ENCODE results near the gene TMEM91.

The TMEM91 gene

GRCh38 chr19:41411100-41411967 lies 35.0 kb downstream of the TMEM91 start:
- Histone ChIP-seq H3F3A (ENCODE audit: insufficient read depth, low read length) (no peaks in the 10 kb centered on the region), H3K4me1 (ENCODE audit: insufficient read depth, low read length, severe bottlenecking) (no peaks in the 10 kb centered on the region), H3K27me3 (ENCODE audit: insufficient read depth, low read length) (no peaks in the 10 kb centered on the region), H3K4me3 (ENCODE audit: low read depth, low read length, poor library complexity, severe bottlenecking) (no peak overlapping the region), H2AFZ (ENCODE audit: low read length) (no peak overlapping the region), H3K4me2 (ENCODE audit: low read length) (no peak overlapping the region), H3K36me3 (ENCODE audit: insufficient read depth, low read length) (peaks cover 41% of the 10 kb centered on the region), H3K9me3 (ENCODE audit: low read length) (no peaks in the 10 kb centered on the region), H3K9me2 (ENCODE audit: low read depth, low read length) (no peaks in the 10 kb centered on the region), H3K79me2 (ENCODE audit: insufficient read depth, low read length) (no peaks in the 10 kb centered on the region), H4K20me1 (ENCODE audit: insufficient read depth, low read length) (no peaks in the 10 kb centered on the region), H3K9ac (ENCODE audit: low read length) (no peak overlapping the region), H3K27ac (ENCODE audit: low read depth, low read length, poor library complexity, severe bottlenecking) (no peak overlapping the region)
- no peak for TF ChIP-seq CTCF (IDR thresholded peaks at IDR 0.05; ENCODE audit: low read length)
- TF ChIP-seq EZH2 (IDR thresholded peaks at IDR 0.05; ENCODE audit: borderline replicate concordance, low read length): no peak

- Histone ChIP-seq H3K4me1 (ENCODE audit: insufficient read depth, low read length, severe bottlenecking) (no peaks in the 10 kb centered on the region), H3K36me3 (ENCODE audit: insufficient read depth, low read length) (peaks cover 41% of the 10 kb centered on the region), H3K9me3 (ENCODE audit: low read length) (no peaks in the 10 kb centered on the region), H3F3A (ENCODE audit: insufficient read depth, low read length) (no peaks in the 10 kb centered on the region), H3K4me2 (ENCODE audit: low read length) (no peak overlapping the region), H3K4me3 (ENCODE audit: low read depth, low read length, poor library complexity, severe bottlenecking) (no peak overlapping the region), H3K79me2 (ENCODE audit: insufficient read depth, low read length) (no peaks in the 10 kb centered on the region), H3K27me3 (ENCODE audit: insufficient read depth, low read length) (no peaks in the 10 kb centered on the region), H2AFZ (ENCODE audit: low read length) (no peak overlapping the region), H4K20me1 (ENCODE audit: insufficient read depth, low read length) (no peaks in the 10 kb centered on the region), H3K9ac (ENCODE audit: low read length) (no peak overlapping the region), H3K27ac (ENCODE audit: low read depth, low read length, poor library complexity, severe bottlenecking) (no peak overlapping the region), H3K9me2 (ENCODE audit: low read depth, low read length) (no peaks in the 10 kb centered on the region)
- no peak for TF ChIP-seq EZH2 (IDR thresholded peaks at IDR 0.05; ENCODE audit: borderline replicate concordance, low read length)
- no peak for TF ChIP-seq CTCF (IDR thresholded peaks at IDR 0.05; ENCODE audit: low read length)
These were observed 35.6 kb downstream of the TMEM91 start for GRCh38 chr19:41411968-41412265.

GRCh38 chr19:41412953-41413352 lies 36.6 kb downstream of the TMEM91 start:
- Histone ChIP-seq H3K4me3 (ENCODE audit: low read depth, low read length, poor library complexity, severe bottlenecking) (no peak overlapping the region), H3K9me2 (ENCODE audit: low read depth, low read length) (no peaks in the 10 kb centered on the region), H3K27ac (ENCODE audit: low read depth, low read length, poor library complexity, severe bottlenecking) (no peak overlapping the region), H3K79me2 (ENCODE audit: insufficient read depth, low read length) (no peaks in the 10 kb centered on the region), H3K4me2 (ENCODE audit: low read length) (no peak overlapping the region), H3K9me3 (ENCODE audit: low read length) (no peaks in the 10 kb centered on the region), H3K27me3 (ENCODE audit: insufficient read depth, low read length) (no peaks in the 10 kb centered on the region), H4K20me1 (ENCODE audit: insufficient read depth, low read length) (no peaks in the 10 kb centered on the region), H3F3A (ENCODE audit: insufficient read depth, low read length) (no peaks in the 10 kb centered on the region), H2AFZ (ENCODE audit: low read length) (no peak overlapping the region), H3K9ac (ENCODE audit: low read length) (no peak overlapping the region), H3K36me3 (ENCODE audit: insufficient read depth, low read length) (peaks cover 47% of the 10 kb centered on the region), H3K4me1 (ENCODE audit: insufficient read depth, low read length, severe bottlenecking) (no peaks in the 10 kb centered on the region)
- TF ChIP-seq EZH2 (IDR thresholded peaks at IDR 0.05; ENCODE audit: borderline replicate concordance, low read length) (no peak), CTCF (IDR thresholded peaks at IDR 0.05; ENCODE audit: low read length) (no peak)

All from OCI-LY1 (cell line).